H1 (cell line): ENCODE results near the gene RAI2. TPM values are rescaled to one million over a fixed set of nuclear protein-coding genes. Genes with fewer than 3 reads are reported as not detected.

Experiments
- CEBPB ChIP-seq: IDR thresholded peaks from 2 replicates; pipeline ENCODE4 v1.6.1; 2012; ENCODE audit warnings: low read depth, low read length
- CREB1 ChIP-seq: IDR thresholded peaks from 2 replicates; pipeline ENCODE4 v1.6.1; 2012; ENCODE audit warnings: inconsistent platforms
- NRF1 ChIP-seq: IDR thresholded peaks from 2 replicates; pipeline ENCODE4 v1.6.1; 2011; ENCODE audit warnings: mild to moderate bottlenecking, low read depth, low read length, improper control_type of control experiment
- POU5F1 ChIP-seq: IDR thresholded peaks from 2 replicates; pipeline ENCODE4 v1.6.1; 2011; ENCODE audit warnings: low read depth, mild to moderate bottlenecking, low read length, moderate library complexity
- RAD21 ChIP-seq, 2 experiments: IDR thresholded peaks in 1 of 2; conservative IDR thresholded peaks in 1 of 2; 2 replicates each; pipeline ENCODE4 v1.6.1; 2011; ENCODE audit warnings: low read depth in 2 of 2, low read length in 2 of 2, improper control_type of control experiment in 1 of 2, inconsistent platforms in 1 of 2, mild to moderate bottlenecking in 1 of 2, moderate library complexity in 1 of 2
- RFX5 ChIP-seq: IDR thresholded peaks from 2 replicates; pipeline ENCODE4 v1.6.1; 2011; ENCODE audit warnings: low read depth, low read length, improper control_type of control experiment, borderline replicate concordance
- SIN3A ChIP-seq, 2 experiments: IDR thresholded peaks in 1 of 2; conservative IDR thresholded peaks in 1 of 2; 2 replicates each; pipeline ENCODE4 v1.6.1; 2011 to 2012; ENCODE audit warnings: low read length in 2 of 2, improper control_type of control experiment in 1 of 2, low read depth in 1 of 2, mild to moderate bottlenecking in 1 of 2
- SUZ12 ChIP-seq: fragments of 200-600 bp; sonication (generic); IDR thresholded peaks from 2 replicates; pipeline ENCODE4 v1.6.1; 2012; ENCODE audit warnings: mild to moderate bottlenecking, inconsistent platforms, low read length, moderate library complexity, mixed read lengths
- TAF7 ChIP-seq: optimal IDR thresholded peaks from 2 replicates; pipeline ENCODE3; 2011; ENCODE audit warnings: low read depth, mild to moderate bottlenecking, inconsistent platforms, low read length, moderate library complexity, borderline replicate concordance
- TEAD4 ChIP-seq: IDR thresholded peaks from 2 replicates; pipeline ENCODE4 v1.6.1; 2012; ENCODE audit warnings: low read depth, low read length, inconsistent platforms, mixed read lengths
- YY1 ChIP-seq: IDR thresholded peaks from 2 replicates; pipeline ENCODE4 v1.6.1; 2011; ENCODE audit warnings: low read depth, mild to moderate bottlenecking, low read length
- ZNF274 ChIP-seq: IDR thresholded peaks from 2 replicates; pipeline ENCODE4 v1.7.0; 2012; ENCODE audit warnings: low read length, borderline replicate concordance; ENCODE audit errors: extremely low read depth
- polyA plus RNA-seq, 7 experiments: library from polyadenylated mRNA; depleted of rRNA in 3 of 7; stranded (reverse) in 5 of 7; unstranded in 2 of 7; fragments of >200 nt in 5 of 7; fragments of 200-250 nt in 2 of 7; gene quantifications; 1 replicate in 5 of 7; 2 replicates in 1 of 7; 4 replicates in 1 of 7; pipeline versions ENCODE4 v1.2.1 to v1.2.3, GENCODE V29; 2011 to 2013; ENCODE audit warnings: missing spikeins in 2 of 7, mixed read lengths in 2 of 7
- total RNA-seq: library from RNA; stranded (reverse); fragmentation: NEBNext Ultra II Directional; extraction: Animal tissue kit (Norgen Biotek cat#: 25700); gene quantifications from 2 replicates; pipeline ENCODE4 v1.2.1, GENCODE V29; 2021

The RAI2 gene
- total and polyA plus RNA-seq, 2 of the 8 experiments (the other 6 are each of a cell fraction or from before 2014, with no cell fraction given) = 0.60 to 2.0 TPM

DNA sequence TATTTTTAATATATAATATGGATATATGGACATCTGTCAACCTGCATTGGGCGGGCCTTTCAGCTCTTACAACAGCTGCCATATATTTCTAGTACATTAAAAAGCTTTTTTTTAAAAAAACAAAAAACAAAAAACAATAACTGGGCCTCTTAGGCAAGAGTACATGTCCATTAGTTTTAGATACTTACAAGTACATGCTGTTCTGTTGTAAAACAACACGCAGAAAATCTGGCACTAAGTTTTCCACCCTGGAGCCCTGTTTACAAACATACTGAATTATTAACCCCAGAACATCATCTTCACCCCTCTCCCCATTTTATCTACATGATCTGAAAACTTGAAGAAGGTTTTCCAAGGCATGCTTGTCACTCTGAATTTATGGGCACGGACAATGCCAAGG is 29.8 kb downstream of the RAI2 start (continued):
- TF ChIP-seq RAD21 (IDR thresholded peaks at IDR 0.05 in 1 of 2, conservative IDR thresholded peaks at IDR 0.05 in 1 of 2; ENCODE audit: low read depth in 2 of 2, low read length in 2 of 2) (no peak), SUZ12 (no peak), SIN3A (conservative IDR thresholded peaks at IDR 0.05 in 1 of 2, IDR thresholded peaks at IDR 0.05 in 1 of 2; ENCODE audit: low read depth in 1 of 2, low read length in 2 of 2) (no peak), ZNF274 (no peak), CREB1 (no peak), NRF1 (no peak), YY1 (no peak), TAF7 (no peak), RFX5 (no peak), POU5F1 (no peak), TEAD4 (no peak), CEBPB (no peak)
